Measurements from ENCODE around the gene WDR37. TPM values are rescaled to one million over a fixed set of nuclear protein-coding genes. Genes with fewer than 3 reads are reported as not detected.

WDR37 gene
- total and polyA plus RNA-seq, 12 donors = 15.8 to 32.7 (median 23.3) TPM

DNA sequence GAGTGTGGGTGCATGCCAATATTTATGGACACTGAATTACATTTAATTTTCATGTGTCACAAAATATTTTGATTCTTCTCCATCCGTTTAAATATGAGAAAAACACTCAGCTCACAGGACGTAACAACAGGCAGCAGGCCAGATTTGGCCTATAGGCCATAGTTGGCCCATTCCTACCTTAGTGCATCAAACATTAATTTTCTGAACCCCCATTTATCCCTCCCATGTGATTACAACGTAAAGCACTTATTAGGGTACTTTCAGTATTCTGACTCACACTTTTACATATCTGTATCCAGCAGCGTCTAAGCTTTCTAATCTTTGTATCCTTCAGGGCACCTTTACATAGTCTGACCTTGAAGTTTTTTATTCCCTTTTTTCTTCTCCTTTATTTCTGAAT, 11.2 kb upstream of the WDR37 start:
- peaks cover 0 to 37% of the 10 kb centered on the region in 2 donors for H3K36me3 ChIP-seq (replicated peaks in 1 of 2)
- no peak for DNase-seq
- no peaks in the 10 kb centered on the region for H3K27me3 ChIP-seq
- peaks cover 12 to 34% of the 10 kb centered on the region in 2 donors for H3K4me1 ChIP-seq (replicated peaks in 1 of 2)
- H3K4me3 ChIP-seq = no peak overlapping the region
- intact Hi-C loops (cut with DNase I) = no loop called here
- H3K9me3 ChIP-seq (replicated peaks in 1 of 3) = no peaks in the 10 kb centered on the region
- H3K27ac ChIP-seq = peak overlapping the region; percentile 42 to 81 (median 63)
- no peak for TF ChIP-seq POLR2A (IDR thresholded peaks at IDR 0.05)
- TF ChIP-seq, protein P1, sequence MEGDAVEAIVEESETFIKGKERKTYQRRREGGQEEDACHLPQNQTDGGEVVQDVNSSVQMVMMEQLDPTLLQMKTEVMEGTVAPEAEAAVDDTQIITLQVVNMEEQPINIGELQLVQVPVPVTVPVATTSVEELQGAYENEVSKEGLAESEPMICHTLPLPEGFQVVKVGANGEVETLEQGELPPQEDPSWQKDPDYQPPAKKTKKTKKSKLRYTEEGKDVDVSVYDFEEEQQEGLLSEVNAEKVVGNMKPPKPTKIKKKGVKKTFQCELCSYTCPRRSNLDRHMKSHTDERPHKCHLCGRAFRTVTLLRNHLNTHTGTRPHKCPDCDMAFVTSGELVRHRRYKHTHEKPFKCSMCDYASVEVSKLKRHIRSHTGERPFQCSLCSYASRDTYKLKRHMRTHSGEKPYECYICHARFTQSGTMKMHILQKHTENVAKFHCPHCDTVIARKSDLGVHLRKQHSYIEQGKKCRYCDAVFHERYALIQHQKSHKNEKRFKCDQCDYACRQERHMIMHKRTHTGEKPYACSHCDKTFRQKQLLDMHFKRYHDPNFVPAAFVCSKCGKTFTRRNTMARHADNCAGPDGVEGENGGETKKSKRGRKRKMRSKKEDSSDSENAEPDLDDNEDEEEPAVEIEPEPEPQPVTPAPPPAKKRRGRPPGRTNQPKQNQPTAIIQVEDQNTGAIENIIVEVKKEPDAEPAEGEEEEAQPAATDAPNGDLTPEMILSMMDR (IDR thresholded peaks at IDR 0.05) = no peak
- 54 to 68% (median 63%) methylated on average over 4 of the region's 4 CpGs for WGBS, 4 donors

DNA sequence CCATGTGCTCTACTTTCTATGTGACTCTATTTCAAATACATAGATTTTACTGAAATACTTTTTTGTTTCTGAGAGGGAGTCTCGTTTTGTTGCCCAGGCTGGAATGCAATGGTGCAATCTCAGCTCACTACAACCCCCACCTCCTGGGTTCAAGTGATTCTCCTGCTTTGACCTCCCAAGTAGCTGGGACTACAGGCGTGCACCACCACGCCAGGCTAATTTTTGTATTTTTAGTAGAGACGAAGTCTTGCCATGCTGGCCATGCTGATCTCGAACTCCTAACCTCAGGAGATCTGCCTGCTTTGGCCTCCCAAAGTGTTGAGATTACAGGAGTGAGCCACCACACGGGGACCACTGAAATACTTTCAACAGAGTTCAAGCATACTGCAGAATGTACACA, 10.8 kb upstream of the WDR37 start:
- no peak for DNase-seq
- intact Hi-C loops (cut with DNase I) = no loop called here
- peak overlapping the region in 3 of 5 donors; percentile 48 to 74 (median 63) for H3K27ac ChIP-seq
- H3K27me3 ChIP-seq = no peaks in the 10 kb centered on the region
- no peaks in the 10 kb centered on the region for H3K9me3 ChIP-seq (replicated peaks in 1 of 3)
- peaks cover 0 to 34% of the 10 kb centered on the region in 2 donors for H3K36me3 ChIP-seq (replicated peaks in 1 of 2)
- TF ChIP-seq, protein P1 (IDR thresholded peaks at IDR 0.05) = no peak
- TF ChIP-seq POLR2A (IDR thresholded peaks at IDR 0.05) = no peak
- peaks cover 17 to 39% of the 10 kb centered on the region in 2 donors for H3K4me1 ChIP-seq (replicated peaks in 1 of 2)
- no peak overlapping the region for H3K4me3 ChIP-seq
- WGBS, 4 donors = 80 to 97% (median 87%) methylated on average over 6 of the region's 6 CpGs

DNA sequence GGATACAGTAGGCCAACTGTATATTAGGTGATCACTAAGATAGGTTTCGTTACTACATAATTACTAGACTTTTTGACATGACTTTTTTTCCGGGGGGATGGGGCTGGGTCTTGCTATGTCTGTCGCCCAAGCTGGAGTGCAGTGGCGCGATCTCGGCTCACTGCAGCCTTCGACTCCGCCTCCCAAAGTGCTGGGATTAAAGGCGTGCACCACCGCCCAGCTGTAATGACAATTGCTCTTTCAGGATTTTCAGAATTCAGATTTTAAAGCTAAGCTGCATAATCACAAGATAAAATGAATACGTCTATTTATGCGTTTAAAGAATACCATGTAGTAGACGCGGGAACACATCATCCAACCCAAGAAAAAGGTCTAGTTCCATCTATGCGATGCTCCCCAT, 8.2 kb upstream of the WDR37 start:
- no peak for TF ChIP-seq POLR2A (IDR thresholded peaks at IDR 0.05)
- TF ChIP-seq, protein P1 (IDR thresholded peaks at IDR 0.05) = no peak
- H3K4me3 ChIP-seq = peak overlapping the region in 3 of 4 donors; percentile 65 to 80 (median 72)
- peak in 3 of 7 donors; percentile 41 to 49 (median 46) for DNase-seq
- H3K9me3 ChIP-seq (replicated peaks in 1 of 3) = no peaks in the 10 kb centered on the region
- no peaks in the 10 kb centered on the region for H3K27me3 ChIP-seq
- H3K36me3 ChIP-seq (replicated peaks in 1 of 2) = peaks cover 0 to 9% of the 10 kb centered on the region in 2 donors
- H3K27ac ChIP-seq = peak overlapping the region; percentile 96 to 99 (median 97)
- 4 to 12% (median 8%) methylated on average over 15 of the region's 15 CpGs for WGBS, 4 donors
- intact Hi-C loops (cut with DNase I) = no loop called here
- peaks cover 20 to 49% of the 10 kb centered on the region in 2 donors for H3K4me1 ChIP-seq (replicated peaks in 1 of 2)

DNA sequence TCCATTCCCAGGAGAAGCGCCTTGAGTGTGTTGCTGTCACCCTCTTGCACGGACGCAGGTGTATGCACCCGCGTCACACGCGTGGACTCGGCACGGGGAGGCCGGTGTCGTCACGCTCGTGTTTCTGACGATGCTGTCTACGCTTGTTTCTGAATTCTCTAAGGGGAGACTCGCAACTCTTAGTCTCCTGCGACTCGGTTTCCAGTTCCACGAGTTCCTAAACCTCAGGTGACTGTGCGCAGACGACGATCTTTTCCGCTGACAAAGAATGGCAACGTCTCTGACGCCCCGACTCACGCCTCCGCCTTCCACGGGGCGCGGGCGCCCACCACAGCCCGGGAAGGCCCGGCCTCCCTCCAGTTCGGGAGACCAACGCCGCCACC, 7.8 kb upstream of the WDR37 start:
- DNase-seq = peak; percentile 50 to 87 (median 69)
- WGBS, 4 donors = 0% methylated on average over 25 to 37 of the region's 37 CpGs
- TF ChIP-seq, protein P1 (IDR thresholded peaks at IDR 0.05) = no peak
- TF ChIP-seq POLR2A (IDR thresholded peaks at IDR 0.05) = no peak
- peak overlapping the region; percentile 96 to 99 (median 97) for H3K27ac ChIP-seq
- no peaks in the 10 kb centered on the region for H3K9me3 ChIP-seq (replicated peaks in 1 of 3)
- intact Hi-C loops (cut with DNase I) = no loop called here
- no peaks in the 10 kb centered on the region for H3K27me3 ChIP-seq
- H3K36me3 ChIP-seq (replicated peaks in 1 of 2) = peaks cover 0 to 5% of the 10 kb centered on the region in 2 donors
- H3K4me1 ChIP-seq (replicated peaks in 1 of 2) = peaks cover 20 to 45% of the 10 kb centered on the region in 2 donors
- peak overlapping the region; percentile 65 to 80 (median 72) for H3K4me3 ChIP-seq
